PFSK-1 (cell line): Measurements from ENCODE around the gene IBTK.

ENCODE experiments used
- FOXP2 ChIP-seq: optimal IDR thresholded peaks from 2 replicates; pipeline ENCODE3; 2011; ENCODE audit warnings: borderline replicate concordance, control low read depth, inconsistent platforms; ENCODE audit not compliant: insufficient read depth; ENCODE audit errors: extremely low read length, extremely low read depth
- POLR2AphosphoS5 ChIP-seq: IDR thresholded peaks from 2 replicates; pipeline ENCODE4 v1.6.1; 2012; ENCODE audit warnings: low read depth, mild to moderate bottlenecking, control low read depth, low read length, moderate library complexity
- REST ChIP-seq, 2 experiments: IDR thresholded peaks; 2 replicates each; pipeline versions ENCODE4 v1.6.1 to v1.8.0; 2011 to 2012; ENCODE audit warnings: low read depth in 2 of 2, low read length in 2 of 2, control low read depth in 1 of 2, inconsistent platforms in 1 of 2, mild to moderate bottlenecking in 1 of 2, moderate library complexity in 1 of 2; ENCODE audit not compliant: insufficient read depth in 1 of 2
- SIN3A ChIP-seq: IDR thresholded peaks from 2 replicates; pipeline ENCODE4 v1.6.1; 2012; ENCODE audit warnings: mild to moderate bottlenecking, low read length, moderate library complexity, borderline replicate concordance; ENCODE audit not compliant: insufficient read depth
- TAF1 ChIP-seq: IDR thresholded peaks from 2 replicates; pipeline ENCODE4 v1.6.1; 2012; ENCODE audit warnings: low read length, control low read depth, borderline replicate concordance; ENCODE audit not compliant: insufficient read depth

IBTK gene

GRCh38 chr6:82208913-82209312, 38.6 kb downstream of the IBTK start:
- no peak for TF ChIP-seq TAF1
- TF ChIP-seq FOXP2, result no peak
- TF ChIP-seq REST (IDR thresholded peaks at IDR 0.05; ENCODE audit: insufficient read depth in 1 of 2, low read depth in 2 of 2, low read length in 2 of 2), result no peak
- no peak for TF ChIP-seq SIN3A
- TF ChIP-seq POLR2AphosphoS5, result no peak

- TF ChIP-seq TAF1 (no peak), SIN3A (no peak), REST (IDR thresholded peaks at IDR 0.05; ENCODE audit: insufficient read depth in 1 of 2, low read depth in 2 of 2, low read length in 2 of 2) (no peak), FOXP2 (no peak), POLR2AphosphoS5 (no peak)
Measured at GRCh38 chr6:82205930-82206392, 41.6 kb downstream of the IBTK start.

GRCh38 chr6:82204020-82204419, 43.5 kb downstream of the IBTK start:
- no peak for TF ChIP-seq SIN3A

GRCh38 chr6:82197784-82198183, 49.8 kb downstream of the IBTK start:
- no peak for TF ChIP-seq POLR2AphosphoS5
- TF ChIP-seq TAF1, result no peak
- no peak for TF ChIP-seq FOXP2
- TF ChIP-seq REST (IDR thresholded peaks at IDR 0.05; ENCODE audit: insufficient read depth in 1 of 2, low read depth in 2 of 2, low read length in 2 of 2), result no peak

- no peak for TF ChIP-seq SIN3A
- no peak for TF ChIP-seq FOXP2
- no peak for TF ChIP-seq REST (IDR thresholded peaks at IDR 0.05; ENCODE audit: insufficient read depth in 1 of 2, low read depth in 2 of 2, low read length in 2 of 2)
- no peak for TF ChIP-seq TAF1
- TF ChIP-seq POLR2AphosphoS5, result no peak
Measured at GRCh38 chr6:82196161-82196560, 51.4 kb downstream of the IBTK start.

- TF ChIP-seq FOXP2 (no peak), TAF1 (no peak), POLR2AphosphoS5 (no peak)
Measured at GRCh38 chr6:82195619-82196018, 51.9 kb downstream of the IBTK start.
